HL-60 (cell line): ENCODE measurements around the gene KLHL40.

ENCODE experiments used
- CTCF ChIP-seq: IDR thresholded peaks from one replicate; pipeline ENCODE4 v1.5.1; 2011; ENCODE audit warnings: low read length, control low read depth, inconsistent platforms; ENCODE audit not compliant: insufficient read depth
- POLR2AphosphoS5 ChIP-seq: IDR thresholded peaks from 2 replicates; pipeline ENCODE4 v1.6.1; 2012; ENCODE audit warnings: low read depth
- SPI1 ChIP-seq: IDR thresholded peaks from 2 replicates; pipeline ENCODE4 v1.6.1; 2012; ENCODE audit warnings: low read depth, mild to moderate bottlenecking, borderline replicate concordance
- TF ChIP-seq, protein P1 (sequence below): IDR thresholded peaks from 2 replicates; pipeline ENCODE4 v1.6.1; 2012; ENCODE audit warnings: low read depth; ENCODE audit not compliant: insufficient replicate concordance

DNA sequence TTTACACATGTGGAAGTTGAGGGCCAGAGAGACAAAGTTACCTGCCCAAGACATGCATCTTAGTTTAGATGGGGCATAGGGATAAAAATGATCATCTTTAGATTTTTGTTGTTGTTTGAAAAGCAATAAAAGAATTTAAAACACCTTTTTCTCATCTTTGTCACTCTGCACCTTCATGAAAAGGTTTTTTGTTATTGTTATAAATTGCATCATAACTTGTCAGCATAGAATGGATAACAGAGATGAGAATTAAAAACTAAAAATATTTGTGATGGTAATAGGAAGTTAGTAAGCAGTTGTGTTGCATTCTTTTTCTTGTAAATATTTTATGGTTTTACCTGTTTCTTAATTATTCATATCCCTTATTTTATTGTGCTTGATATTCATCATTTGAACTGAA, 45.2 kb upstream of the KLHL40 start:
- no peak for TF ChIP-seq CTCF
- no peak for TF ChIP-seq SPI1
- TF ChIP-seq, protein P1, sequence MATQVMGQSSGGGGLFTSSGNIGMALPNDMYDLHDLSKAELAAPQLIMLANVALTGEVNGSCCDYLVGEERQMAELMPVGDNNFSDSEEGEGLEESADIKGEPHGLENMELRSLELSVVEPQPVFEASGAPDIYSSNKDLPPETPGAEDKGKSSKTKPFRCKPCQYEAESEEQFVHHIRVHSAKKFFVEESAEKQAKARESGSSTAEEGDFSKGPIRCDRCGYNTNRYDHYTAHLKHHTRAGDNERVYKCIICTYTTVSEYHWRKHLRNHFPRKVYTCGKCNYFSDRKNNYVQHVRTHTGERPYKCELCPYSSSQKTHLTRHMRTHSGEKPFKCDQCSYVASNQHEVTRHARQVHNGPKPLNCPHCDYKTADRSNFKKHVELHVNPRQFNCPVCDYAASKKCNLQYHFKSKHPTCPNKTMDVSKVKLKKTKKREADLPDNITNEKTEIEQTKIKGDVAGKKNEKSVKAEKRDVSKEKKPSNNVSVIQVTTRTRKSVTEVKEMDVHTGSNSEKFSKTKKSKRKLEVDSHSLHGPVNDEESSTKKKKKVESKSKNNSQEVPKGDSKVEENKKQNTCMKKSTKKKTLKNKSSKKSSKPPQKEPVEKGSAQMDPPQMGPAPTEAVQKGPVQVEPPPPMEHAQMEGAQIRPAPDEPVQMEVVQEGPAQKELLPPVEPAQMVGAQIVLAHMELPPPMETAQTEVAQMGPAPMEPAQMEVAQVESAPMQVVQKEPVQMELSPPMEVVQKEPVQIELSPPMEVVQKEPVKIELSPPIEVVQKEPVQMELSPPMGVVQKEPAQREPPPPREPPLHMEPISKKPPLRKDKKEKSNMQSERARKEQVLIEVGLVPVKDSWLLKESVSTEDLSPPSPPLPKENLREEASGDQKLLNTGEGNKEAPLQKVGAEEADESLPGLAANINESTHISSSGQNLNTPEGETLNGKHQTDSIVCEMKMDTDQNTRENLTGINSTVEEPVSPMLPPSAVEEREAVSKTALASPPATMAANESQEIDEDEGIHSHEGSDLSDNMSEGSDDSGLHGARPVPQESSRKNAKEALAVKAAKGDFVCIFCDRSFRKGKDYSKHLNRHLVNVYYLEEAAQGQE, result no peak
- TF ChIP-seq POLR2AphosphoS5, result no peak
